ENCODE data around the gene ROS1.
"Not testable (repeated sequence)": the region's sequence is repeated elsewhere in the genome, so short reads cannot be mapped to it uniquely, and the experiment has no call there.

ROS1 gene

DNA sequence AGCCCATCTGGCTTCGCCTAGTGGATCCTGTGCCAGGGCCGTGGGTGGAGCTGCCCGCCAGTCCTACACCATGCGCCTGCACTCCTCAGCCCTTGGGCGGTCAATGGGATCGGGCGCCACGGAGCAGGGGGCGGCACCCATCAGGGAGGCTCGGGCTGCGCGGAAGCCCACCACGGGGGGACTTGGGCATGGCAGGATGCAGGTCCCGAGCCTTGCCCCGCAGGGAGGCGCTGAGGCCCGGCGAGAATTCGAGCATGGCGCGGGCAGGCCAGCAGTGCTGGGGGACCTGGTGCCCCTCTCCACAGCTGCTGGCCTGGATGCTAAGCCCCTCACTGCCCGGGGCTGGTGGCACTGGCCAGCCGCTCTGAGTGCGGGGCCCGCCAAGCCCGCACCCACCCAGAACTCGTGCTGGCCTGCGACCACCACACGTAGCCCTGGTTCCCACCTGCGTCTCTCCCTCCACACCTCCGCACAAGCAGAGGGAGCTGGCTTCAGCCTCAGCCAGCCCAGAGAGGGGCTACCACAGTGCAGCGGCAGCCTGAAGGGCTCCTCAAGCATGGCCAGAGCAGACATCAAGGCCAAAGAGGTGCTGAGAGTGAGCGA, 52.4 kb downstream of the ROS1 start:
- H3K36me3 ChIP-seq (ENCODE audit: insufficient read depth, low read depth, low read length), result no peaks in the 10 kb centered on the region
- H3K4me1 ChIP-seq (ENCODE audit: insufficient read depth, low read length), result 0 out of 2 replicates have a peak, but pooled peaks cover 8% of the 10 kb centered on the region
- no peaks in the 10 kb centered on the region for H3K9me3 ChIP-seq (ENCODE audit: insufficient read depth, low read depth, low read length)
- no peak overlapping the region for H3K9ac ChIP-seq (ENCODE audit: low read depth, low read length)
- H3K4me3 ChIP-seq (ENCODE audit: low read length), result no peak overlapping the region
- H3K27ac ChIP-seq (ENCODE audit: low read length), result no peak overlapping the region
- H3K27me3 ChIP-seq (ENCODE audit: insufficient read depth, low read length), result no peaks in the 10 kb centered on the region

DNA sequence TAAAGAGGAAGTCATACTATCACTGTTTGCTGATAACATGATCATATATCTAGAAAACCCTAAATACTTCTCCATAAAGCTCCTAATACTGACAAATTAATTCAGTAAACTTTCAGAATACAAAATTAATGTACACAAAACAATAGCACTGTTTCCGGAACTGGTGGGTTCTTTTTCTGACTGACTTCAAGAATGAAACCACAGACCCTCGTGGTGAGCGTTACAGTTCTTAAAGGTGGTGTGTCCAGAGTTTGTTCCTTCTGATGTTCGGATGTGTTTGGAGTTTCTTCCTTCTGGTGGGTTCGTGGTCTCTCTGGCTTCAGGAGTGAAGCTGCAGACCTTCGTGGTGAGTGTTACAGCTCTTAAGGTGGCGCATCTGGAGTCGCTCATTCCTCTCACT, 53.5 kb downstream of the ROS1 start:
- H3K4me1 ChIP-seq (ENCODE audit: insufficient read depth, low read length); H3K9me3 ChIP-seq (ENCODE audit: insufficient read depth, low read depth, low read length); H3K27me3 ChIP-seq (ENCODE audit: insufficient read depth, low read length); H3K9ac ChIP-seq (ENCODE audit: low read depth, low read length); H3K27ac ChIP-seq (ENCODE audit: low read length); H3K4me3 ChIP-seq (ENCODE audit: low read length); H3K36me3 ChIP-seq (ENCODE audit: insufficient read depth, low read depth, low read length): not testable (repeated sequence)

DNA sequence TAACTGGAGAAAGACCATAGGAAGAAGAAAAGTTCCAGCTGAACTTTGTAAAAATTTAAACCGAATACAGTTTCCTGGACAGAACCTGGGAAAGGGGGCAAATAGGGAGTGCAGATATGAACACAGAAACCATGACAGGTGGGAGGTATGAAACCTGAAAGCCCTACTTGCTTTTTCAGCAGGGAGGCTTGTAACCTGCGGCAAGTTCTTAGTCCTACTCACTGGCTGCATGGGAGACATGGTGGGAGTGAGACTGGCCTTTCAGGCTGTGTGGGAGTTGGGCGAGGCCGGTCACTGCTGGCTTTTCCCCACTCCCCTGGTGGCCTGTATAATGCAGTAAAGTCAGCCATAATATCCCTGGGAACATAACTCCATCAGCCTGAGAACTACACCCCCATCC, 54.2 kb downstream of the ROS1 start:
- no peaks in the 10 kb centered on the region for H3K9me3 ChIP-seq (ENCODE audit: insufficient read depth, low read depth, low read length)
- no peaks in the 10 kb centered on the region for H3K36me3 ChIP-seq (ENCODE audit: insufficient read depth, low read depth, low read length)
- no peak overlapping the region for H3K4me3 ChIP-seq (ENCODE audit: low read length)
- H3K4me1 ChIP-seq (ENCODE audit: insufficient read depth, low read length), result 0 out of 2 replicates have a peak, but pooled peaks cover 8% of the 10 kb centered on the region
- no peak overlapping the region for H3K9ac ChIP-seq (ENCODE audit: low read depth, low read length)
- no peaks in the 10 kb centered on the region for H3K27me3 ChIP-seq (ENCODE audit: insufficient read depth, low read length)
- H3K27ac ChIP-seq (ENCODE audit: low read length), result no peak overlapping the region

DNA sequence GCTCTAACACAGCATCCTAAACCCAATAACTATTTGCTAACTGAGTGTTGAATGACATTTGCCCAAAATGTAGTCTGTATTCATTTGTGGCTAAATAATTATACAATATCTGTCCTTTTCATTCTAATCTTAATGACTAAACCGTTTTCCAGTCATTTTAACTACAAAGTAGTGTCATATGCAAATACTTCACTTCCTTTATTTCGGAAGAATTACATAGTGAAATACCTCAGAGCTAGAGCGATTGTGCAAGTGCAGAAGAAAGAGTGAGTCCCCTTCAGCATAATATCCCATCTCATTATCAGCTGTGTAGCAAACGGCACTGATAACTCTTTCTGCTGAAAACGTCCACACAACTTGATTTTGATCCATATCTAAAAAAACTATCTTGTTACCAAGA, 66.2 kb downstream of the ROS1 start:
- Histone ChIP-seq H3K4me1 (ENCODE audit: insufficient read depth, low read length) (no peaks in the 10 kb centered on the region), H3K27ac (ENCODE audit: low read length) (no peak overlapping the region), H3K36me3 (ENCODE audit: insufficient read depth, low read depth, low read length) (no peaks in the 10 kb centered on the region), H3K9ac (ENCODE audit: low read depth, low read length) (no peak overlapping the region), H3K27me3 (ENCODE audit: insufficient read depth, low read length) (no peaks in the 10 kb centered on the region), H3K9me3 (ENCODE audit: insufficient read depth, low read depth, low read length) (no peaks in the 10 kb centered on the region), H3K4me3 (ENCODE audit: low read length) (no peak overlapping the region)

DNA sequence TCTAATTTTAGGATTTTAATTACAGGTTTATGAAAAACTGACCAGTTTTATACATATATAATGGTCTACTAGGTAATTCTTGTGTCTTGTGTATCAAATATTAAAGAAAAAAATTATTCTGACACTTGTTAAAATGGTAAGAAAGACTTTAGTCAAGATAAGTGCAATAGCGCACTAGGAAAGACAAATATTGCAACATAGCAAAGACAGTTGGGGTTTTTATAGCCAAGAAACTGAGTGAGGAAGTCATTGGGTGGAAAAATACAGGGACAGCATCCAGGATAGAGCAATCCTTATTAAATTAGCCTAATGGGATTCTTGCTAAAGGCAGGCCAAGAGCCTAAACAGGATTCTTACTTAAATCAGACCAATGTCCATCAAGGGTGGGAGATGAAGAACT, 71.1 kb downstream of the ROS1 start:
- Histone ChIP-seq H3K9ac (ENCODE audit: low read depth, low read length) (no peak overlapping the region), H3K27me3 (ENCODE audit: insufficient read depth, low read length) (no peaks in the 10 kb centered on the region), H3K4me3 (ENCODE audit: low read length) (no peak overlapping the region), H3K27ac (ENCODE audit: low read length) (no peak overlapping the region), H3K4me1 (ENCODE audit: insufficient read depth, low read length) (no peaks in the 10 kb centered on the region), H3K9me3 (ENCODE audit: insufficient read depth, low read depth, low read length) (no peaks in the 10 kb centered on the region), H3K36me3 (ENCODE audit: insufficient read depth, low read depth, low read length) (no peaks in the 10 kb centered on the region)

DNA sequence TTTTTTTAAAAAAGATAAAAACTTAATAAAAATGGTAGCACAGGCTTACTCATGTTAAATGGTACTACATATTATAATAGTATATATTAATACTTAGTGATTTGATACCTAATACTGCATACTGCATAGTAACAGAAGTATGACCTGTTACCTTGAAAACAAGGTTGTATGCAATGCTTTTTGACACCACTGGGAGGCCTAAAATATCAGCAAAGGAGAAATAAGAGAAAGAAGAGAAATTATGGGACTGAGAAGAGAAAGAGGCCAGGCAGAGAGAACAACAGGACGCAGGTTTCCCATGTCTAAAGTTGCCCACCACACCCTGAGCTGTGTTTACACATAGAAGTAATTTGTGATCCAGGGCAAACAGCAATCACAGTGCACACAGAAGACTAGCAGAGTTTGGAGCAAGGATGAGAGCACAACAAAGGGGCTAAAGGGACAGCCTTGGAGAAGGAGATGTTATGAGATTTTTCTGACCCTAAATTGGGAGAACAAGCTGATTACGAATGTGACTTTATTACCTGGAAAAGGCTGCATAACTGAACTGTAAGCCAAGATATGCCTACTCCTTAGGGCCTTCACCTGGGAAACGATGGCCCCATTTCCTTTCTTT, 73.2 kb downstream of the ROS1 start:
- H3K4me3 ChIP-seq (ENCODE audit: low read length), result no peak overlapping the region
- no peaks in the 10 kb centered on the region for H3K4me1 ChIP-seq (ENCODE audit: insufficient read depth, low read length)
- H3K27me3 ChIP-seq (ENCODE audit: insufficient read depth, low read length), result no peaks in the 10 kb centered on the region
- H3K9me3 ChIP-seq (ENCODE audit: insufficient read depth, low read depth, low read length), result no peaks in the 10 kb centered on the region
- H3K36me3 ChIP-seq (ENCODE audit: insufficient read depth, low read depth, low read length), result no peaks in the 10 kb centered on the region
- no peak overlapping the region for H3K27ac ChIP-seq (ENCODE audit: low read length)
- no peak overlapping the region; the same call in 1 of the 2 replicates for H3K9ac ChIP-seq (ENCODE audit: low read depth, low read length)

DNA sequence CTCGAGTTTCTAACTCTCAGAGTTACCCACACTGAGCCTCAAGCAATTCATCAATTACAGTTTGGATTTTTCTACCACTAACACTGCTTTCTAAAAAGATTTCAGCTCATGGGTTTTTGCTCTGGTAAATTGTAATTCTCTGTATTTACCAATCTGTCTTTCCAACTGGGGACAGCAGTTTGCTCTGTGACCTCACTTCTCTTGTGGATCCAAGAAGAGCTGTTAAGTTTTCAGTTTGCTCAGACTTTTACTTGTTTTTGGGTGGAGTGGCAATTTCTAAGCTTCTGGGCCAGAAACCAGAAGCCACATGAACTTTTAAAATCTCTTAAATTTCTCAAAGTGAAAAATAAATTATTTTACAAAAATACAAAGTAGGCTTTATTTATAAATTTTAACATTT, 74.2 kb downstream of the ROS1 start:
- H3K27ac ChIP-seq (ENCODE audit: low read length), result no peak overlapping the region
- no peaks in the 10 kb centered on the region for H3K9me3 ChIP-seq (ENCODE audit: insufficient read depth, low read depth, low read length)
- no peak overlapping the region for H3K4me3 ChIP-seq (ENCODE audit: low read length)
- no peaks in the 10 kb centered on the region for H3K36me3 ChIP-seq (ENCODE audit: insufficient read depth, low read depth, low read length)
- H3K27me3 ChIP-seq (ENCODE audit: insufficient read depth, low read length), result no peaks in the 10 kb centered on the region
- no peaks in the 10 kb centered on the region for H3K4me1 ChIP-seq (ENCODE audit: insufficient read depth, low read length)
- no peak overlapping the region for H3K9ac ChIP-seq (ENCODE audit: low read depth, low read length)

DNA sequence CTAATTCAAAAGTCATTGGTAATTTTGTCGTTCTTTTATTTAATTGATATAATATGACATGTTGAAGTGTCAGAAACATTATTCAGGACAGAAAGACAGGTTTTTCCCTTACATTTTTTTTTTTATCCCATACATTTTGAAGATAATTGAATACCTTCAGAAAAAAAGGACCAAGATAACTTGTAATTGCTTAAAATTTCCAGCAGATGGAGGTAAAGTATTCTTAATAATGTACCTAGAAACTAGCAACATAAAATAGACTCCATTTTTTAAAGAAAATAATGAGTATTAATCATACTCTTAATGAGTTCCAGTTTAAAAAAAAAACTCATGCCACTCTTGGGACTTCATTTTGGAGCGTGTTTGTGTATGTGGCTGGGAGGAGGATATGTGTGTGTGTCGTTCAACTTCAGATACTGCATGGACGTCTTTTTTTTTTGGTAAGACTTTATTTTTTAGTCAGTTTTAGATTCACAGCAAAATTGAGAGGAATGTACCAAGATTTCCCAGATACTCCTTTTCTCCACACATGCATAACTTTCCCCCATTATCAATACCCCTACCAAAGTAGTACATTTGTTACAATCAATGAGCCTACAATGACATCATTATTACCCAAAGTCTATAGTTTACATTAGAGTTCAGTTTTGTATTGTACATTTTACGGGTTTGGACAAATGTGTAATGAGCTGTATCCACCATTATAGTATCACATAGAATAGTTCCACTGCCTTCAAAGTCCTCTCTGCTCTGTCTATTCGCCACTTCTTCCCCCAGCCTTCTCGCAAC, 79.4 kb downstream of the ROS1 start:
- Histone ChIP-seq H3K27ac (ENCODE audit: low read length) (no peak overlapping the region), H3K9me3 (ENCODE audit: insufficient read depth, low read depth, low read length) (no peaks in the 10 kb centered on the region), H3K9ac (ENCODE audit: low read depth, low read length) (no peak overlapping the region), H3K27me3 (ENCODE audit: insufficient read depth, low read length) (no peaks in the 10 kb centered on the region), H3K4me1 (ENCODE audit: insufficient read depth, low read length) (no peaks in the 10 kb centered on the region), H3K4me3 (ENCODE audit: low read length) (no peak overlapping the region), H3K36me3 (ENCODE audit: insufficient read depth, low read depth, low read length) (no peaks in the 10 kb centered on the region)

DNA sequence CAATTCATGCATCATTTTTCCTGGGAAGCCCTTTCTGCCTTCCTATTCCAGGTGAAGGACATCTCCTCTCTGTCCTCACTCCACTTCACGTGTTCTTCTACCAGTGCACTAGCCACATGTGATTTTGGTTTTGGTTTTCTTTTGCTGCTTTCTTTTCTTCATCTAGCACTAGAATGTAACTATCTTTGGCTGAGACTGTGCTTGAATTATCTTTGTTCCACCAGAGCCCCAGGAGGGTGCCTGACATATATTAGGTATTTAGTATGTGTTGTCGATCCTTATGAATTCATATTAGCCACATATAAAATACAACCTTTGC, 80.5 kb downstream of the ROS1 start:
- no peak overlapping the region for H3K9ac ChIP-seq (ENCODE audit: low read depth, low read length)

DNA sequence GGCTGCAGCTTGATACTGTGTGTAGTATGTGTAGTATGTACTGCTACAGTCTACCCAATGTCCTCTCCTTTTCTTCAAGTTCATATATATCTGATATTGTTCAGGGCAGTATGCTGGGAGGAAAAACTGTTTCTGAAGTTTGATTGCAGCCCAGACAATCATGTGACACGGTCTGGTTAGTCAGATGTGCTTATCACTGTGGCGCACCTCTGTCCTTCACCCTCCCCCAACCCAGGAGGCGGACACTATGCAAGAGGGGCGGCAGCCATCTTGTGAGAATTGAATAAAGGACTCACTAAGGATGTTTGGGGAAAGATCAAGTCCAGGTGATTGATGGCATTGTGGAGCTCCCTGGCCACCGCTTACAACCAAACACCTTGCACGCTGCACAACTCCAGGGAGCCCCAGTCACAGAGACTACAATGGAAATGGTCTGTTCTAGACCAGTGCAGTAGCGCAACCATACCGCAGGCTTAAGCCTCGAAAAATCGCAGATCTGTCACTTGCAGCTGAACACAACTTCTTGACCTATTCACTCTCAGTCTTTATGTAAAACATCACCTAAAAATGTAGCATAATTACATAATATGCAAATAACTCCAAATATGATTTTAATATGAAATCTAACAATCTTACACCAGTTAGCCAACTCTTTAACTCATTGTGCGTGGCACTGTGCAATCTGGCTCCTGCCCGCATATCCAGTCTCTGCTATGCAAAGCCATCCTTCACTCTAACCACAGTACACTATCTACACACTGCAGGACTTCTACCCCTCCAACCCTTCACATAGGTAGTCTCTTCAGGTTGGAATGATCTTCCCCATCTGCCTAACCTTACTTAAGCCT, 81.1 kb downstream of the ROS1 start:
- H3K4me1 ChIP-seq (ENCODE audit: insufficient read depth, low read length), result no peaks in the 10 kb centered on the region
- no peaks in the 10 kb centered on the region for H3K36me3 ChIP-seq (ENCODE audit: insufficient read depth, low read depth, low read length)
- no peaks in the 10 kb centered on the region for H3K9me3 ChIP-seq (ENCODE audit: insufficient read depth, low read depth, low read length)
- no peak overlapping the region for H3K9ac ChIP-seq (ENCODE audit: low read depth, low read length)
- no peak overlapping the region for H3K4me3 ChIP-seq (ENCODE audit: low read length)
- H3K27me3 ChIP-seq (ENCODE audit: insufficient read depth, low read length), result no peaks in the 10 kb centered on the region
- no peak overlapping the region for H3K27ac ChIP-seq (ENCODE audit: low read length)

More for the DNA sequence above, 80.5 kb downstream of the ROS1 start:
- no peaks in the 10 kb centered on the region for H3K27me3 ChIP-seq (ENCODE audit: insufficient read depth, low read length)
- H3K36me3 ChIP-seq (ENCODE audit: insufficient read depth, low read depth, low read length), result no peaks in the 10 kb centered on the region
- H3K9me3 ChIP-seq (ENCODE audit: insufficient read depth, low read depth, low read length), result no peaks in the 10 kb centered on the region
- H3K27ac ChIP-seq (ENCODE audit: low read length), result no peak overlapping the region
- H3K4me1 ChIP-seq (ENCODE audit: insufficient read depth, low read length), result no peaks in the 10 kb centered on the region
- H3K4me3 ChIP-seq (ENCODE audit: low read length), result no peak overlapping the region

DNA sequence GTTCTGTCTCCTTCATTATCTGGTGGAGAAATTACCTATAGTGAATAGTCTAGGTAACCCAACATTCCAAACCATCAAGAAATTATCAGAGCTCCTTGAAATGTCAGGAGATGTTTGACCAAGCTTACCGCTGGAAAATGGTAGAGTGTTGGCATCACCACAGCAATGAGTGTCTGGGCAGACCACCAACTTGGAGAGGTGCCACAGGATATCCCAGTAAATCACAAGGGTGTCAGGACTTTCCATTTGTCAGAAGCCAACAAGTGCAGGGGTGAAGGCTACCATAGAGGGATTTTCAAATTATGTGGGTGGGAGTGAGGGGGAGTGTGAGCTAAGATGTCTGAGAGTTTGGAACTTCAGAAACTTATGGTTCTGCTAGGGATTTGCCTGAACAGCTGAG, 87.2 kb downstream of the ROS1 start:
- Histone ChIP-seq H3K36me3 (ENCODE audit: insufficient read depth, low read depth, low read length) (no peaks in the 10 kb centered on the region), H3K9me3 (ENCODE audit: insufficient read depth, low read depth, low read length) (no peaks in the 10 kb centered on the region), H3K9ac (ENCODE audit: low read depth, low read length) (no peak overlapping the region), H3K27me3 (ENCODE audit: insufficient read depth, low read length) (no peaks in the 10 kb centered on the region), H3K4me1 (ENCODE audit: insufficient read depth, low read length) (no peaks in the 10 kb centered on the region), H3K27ac (ENCODE audit: low read length) (no peak overlapping the region), H3K4me3 (ENCODE audit: low read length) (no peak overlapping the region)
